ENCODE data around the gene COL20A1.

Gene COL20A1

DNA sequence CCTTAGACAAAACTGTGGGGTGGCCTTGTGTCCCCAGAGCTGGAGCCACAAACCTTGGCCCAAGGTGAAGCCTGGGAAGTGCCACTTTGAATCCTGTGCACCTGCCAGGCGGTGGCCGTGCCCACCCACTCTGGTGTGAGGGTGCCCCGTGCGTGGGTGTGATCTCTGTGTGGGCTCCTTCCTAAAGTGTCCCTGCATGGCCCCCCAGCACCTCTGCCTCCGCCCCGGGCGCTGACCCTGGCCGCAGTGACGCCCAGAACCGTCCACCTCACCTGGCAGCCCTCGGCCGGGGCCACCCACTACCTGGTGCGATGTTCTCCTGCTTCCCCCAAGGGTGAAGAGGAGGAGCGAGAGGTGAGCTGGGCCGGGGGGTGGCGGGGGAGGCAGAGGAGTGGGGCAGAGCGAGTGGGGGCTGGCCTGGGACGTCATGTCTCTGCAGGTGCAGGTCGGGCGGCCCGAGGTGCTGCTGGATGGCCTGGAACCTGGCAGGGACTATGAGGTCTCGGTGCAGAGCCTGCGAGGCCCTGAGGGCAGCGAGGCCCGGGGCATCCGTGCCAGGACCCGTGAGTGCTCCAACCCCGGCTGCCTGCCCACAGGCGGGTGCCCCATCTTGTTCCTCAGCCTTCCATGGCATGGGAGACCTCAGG is 18.3 kb downstream of the COL20A1 start:
- no peak for DNase-seq

DNA sequence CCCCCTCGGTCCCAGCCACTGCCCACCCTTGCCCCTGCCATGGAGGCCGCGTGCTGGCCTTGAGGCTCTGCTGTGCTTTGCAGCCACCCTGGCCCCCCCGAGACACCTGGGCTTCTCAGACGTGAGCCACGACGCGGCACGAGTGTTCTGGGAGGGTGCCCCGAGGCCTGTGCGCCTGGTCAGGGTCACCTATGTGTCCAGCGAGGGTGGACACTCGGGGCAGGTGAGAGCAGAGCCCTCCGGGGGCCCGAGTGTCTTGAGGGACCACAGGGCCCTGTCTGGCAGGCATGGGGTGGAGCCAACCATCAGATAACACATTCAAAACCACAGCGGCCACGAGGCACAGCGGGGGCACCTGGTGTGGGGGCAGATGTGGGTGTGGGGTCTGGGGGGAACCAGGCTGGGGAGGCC is 18.9 kb downstream of the COL20A1 start:
- no peak for DNase-seq

DNA sequence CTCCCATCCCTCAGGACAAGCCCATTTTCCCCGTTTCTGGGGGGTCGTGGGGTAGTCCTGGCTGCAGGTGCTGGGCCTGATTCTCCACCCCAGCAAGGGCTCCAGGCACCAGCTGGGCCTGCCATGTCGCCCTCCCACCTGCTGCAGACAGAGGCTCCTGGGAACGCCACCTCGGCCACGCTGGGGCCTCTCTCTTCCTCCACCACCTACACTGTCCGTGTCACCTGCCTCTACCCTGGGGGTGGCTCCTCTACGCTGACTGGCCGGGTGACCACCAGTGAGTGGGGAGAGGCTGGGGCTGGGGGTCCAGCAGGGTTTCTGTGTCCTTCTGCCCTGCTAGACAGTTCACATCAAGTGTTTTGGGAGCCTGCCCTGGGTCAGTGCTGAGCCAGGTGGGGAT is 19.3 kb downstream of the COL20A1 start:
- no peak for DNase-seq

DNA sequence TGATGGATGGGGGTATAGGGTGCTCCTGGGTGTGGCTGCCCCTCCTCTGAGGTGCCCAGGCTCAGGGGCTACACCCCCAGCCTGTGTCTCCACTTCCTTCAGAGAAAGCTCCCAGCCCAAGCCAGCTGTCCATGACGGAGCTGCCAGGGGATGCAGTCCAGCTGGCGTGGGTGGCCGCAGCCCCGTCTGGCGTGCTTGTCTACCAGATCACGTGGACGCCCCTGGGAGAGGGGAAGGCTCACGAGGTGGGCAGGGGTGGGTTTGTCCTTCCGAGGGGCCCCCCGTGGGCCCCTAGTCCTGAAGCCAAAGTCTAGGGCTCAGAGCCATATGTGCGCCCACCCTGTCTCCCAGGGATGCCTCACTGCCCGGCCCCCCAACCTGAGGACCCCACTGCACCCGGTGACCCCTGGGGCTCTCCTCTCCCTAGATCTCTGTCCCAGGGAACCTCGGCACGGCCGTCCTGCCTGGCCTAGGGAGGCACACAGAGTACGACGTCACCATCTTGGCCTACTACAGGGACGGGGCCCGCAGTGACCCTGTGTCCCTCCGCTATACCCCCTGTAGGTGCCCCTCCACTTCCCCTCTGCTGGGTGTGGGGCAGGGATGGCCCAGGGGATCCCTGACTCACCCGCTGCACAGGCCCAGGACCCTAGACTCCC is 19.8 kb downstream of the COL20A1 start:
- DNase-seq, result no peak

DNA sequence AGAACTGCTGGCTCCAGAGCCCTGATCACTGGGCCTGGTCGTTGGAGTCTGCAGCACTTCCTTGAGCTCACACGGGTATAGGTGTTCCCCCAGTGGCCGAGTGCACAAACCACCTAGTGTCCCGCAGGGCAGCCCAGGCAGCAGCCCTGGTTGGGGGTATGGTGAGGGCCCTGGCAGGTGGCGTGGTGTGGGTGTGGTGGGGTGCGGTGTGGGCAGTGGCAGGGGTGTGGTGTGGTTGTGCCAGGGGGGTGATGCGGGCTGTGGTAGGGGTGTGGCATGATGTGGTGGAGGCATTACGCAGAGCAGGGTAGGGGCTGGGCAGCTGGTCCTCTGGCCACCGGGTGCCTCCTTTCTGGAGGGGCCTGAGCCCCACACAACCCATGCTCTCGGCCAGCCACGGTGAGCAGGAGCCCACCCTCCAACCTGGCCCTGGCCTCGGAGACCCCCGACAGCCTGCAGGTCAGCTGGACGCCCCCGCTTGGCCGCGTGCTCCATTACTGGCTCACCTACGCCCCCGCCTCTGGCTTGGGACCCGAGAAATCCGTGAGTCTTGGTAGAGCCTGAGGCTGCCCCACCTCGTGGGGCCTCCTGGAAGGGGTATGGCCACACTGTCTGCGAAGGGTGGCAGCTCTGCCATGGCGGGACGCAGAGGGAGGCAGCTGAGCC is 20.5 kb downstream of the COL20A1 start:
- no peak for DNase-seq

DNA sequence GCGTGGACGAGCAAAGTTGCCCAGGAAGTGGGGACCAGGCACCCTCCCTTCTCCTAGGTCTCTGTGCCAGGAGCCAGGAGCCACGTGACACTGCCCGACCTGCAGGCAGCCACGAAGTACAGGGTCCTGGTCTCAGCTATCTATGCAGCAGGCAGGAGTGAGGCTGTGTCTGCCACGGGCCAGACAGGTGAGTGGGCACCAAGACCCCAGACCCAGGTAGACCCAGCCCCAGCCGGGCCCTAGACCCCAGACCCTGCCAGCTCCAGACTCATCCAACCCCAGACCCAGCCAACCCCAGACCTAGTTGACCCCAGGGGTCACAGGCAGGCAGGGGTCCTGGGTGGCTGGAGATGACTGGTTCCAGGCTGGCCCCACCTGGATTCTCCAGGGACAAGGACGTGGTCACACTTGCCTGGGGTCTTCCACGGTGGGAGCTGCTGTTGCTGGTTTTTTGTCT is 21.1 kb downstream of the COL20A1 start:
- DNase-seq, result no peak

DNA sequence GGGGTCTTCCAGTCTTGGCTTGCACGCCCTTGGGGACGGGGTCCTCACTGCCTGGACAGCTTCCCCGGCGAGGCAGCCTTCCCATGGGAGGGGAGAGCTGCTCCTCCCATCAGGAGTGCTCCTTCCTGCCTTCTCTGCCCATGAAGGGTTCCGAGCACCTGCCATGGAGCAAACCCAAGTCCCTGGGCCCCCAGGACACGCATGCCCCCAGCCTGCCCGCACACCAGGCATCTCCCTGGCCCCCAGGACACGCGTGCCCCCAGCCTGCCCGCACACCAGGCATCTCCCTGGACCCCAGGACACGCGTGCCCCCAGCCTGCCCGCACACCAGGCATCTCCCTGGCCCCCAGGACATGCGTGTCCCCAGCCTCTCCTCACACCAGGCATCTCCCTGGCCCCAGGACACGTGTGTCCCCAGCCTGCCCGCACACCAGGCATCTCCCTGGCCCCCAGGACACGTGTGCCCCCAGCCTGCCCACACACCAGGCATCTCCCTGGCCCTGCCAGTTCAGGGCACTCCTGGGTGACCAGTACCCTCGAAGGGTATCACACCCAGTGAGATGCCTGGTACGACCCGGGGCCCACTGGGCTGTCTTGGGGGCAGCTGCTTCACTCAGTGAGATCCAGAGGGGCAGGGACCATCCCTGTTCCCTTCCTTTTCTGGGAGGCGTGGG is 21.7 kb downstream of the COL20A1 start:
- DNase-seq, result no peak

DNA sequence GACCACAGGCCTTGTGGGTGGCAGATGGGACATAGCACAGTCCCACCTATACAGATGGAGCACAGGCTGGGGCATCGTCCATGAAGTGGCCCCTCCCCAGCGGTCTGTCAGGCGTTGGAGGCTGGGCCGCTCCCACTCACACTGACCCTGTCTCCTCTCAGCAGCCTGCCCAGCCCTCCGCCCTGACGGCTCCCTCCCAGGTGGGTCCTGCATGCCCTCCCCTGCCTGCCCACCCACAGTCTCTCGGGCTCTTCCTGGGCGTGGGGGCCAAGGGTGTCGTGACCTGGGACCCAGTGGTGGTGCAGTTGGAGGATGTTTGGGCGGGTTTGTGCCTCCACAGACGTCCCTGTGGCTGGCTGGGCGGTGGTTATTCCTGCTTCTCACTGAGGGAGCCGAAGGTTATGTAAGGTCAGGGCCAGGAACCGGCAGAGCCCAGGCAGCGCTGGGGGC is 22.3 kb downstream of the COL20A1 start:
- no peak for DNase-seq

DNA sequence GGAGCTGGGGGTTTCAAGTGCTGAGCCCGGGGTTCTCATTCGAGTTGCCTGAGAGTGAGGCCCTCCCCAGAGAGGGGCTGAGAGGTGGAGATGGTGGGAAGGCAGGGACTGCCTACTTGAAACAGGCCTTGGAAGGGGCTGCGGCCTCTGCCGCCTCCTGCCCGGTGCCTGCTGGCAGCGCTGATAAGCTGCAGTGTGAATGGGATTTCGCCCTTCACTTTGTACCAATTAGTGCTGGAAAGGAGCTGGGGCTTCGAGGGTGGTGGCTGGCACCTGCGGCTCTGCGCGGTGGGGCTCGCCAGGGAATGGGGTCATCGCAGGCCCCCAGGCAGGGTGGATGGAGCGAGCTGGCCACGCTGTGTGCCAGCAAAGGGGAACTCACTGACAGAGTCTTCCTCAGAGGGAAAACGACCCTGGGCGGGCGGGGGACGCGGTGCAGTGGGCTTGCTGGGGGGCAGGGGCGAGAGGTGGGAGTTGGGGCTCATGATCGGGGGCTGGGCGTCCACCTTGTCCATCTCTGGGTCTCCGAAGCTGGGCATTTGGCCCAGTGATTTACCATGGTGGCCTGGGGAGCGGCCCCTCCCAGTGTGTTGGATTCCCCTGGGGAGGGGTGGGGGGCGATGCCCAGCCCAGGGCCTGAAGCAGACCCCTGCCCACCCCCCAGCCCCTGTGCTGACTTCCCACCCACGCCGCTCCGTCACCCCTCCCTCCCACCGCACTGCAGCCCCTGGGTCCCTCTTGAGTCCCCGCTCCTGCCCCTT is 22.9 kb downstream of the COL20A1 start:
- DNase-seq, result no peak

DNA sequence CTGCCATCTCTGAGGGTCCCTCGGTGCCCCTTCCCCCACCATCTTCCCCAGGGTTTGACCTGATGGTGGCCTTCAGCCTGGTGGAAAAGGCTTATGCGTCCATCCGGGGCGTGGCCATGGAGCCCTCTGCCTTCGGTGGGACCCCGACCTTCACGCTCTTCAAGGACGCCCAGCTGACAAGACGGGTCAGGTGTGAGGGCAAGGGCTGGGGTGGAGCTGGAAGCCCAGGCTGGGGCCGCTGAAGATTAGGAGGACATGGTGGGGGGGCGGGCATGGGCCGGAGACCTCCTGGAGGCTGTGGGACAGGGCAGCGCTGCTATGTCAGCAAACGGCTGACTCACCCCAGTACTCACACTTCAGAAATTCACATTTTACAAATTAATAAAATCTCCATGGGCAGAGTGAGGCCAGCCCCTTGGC is 23.5 kb downstream of the COL20A1 start:
- DNase-seq, result no peak

DNA sequence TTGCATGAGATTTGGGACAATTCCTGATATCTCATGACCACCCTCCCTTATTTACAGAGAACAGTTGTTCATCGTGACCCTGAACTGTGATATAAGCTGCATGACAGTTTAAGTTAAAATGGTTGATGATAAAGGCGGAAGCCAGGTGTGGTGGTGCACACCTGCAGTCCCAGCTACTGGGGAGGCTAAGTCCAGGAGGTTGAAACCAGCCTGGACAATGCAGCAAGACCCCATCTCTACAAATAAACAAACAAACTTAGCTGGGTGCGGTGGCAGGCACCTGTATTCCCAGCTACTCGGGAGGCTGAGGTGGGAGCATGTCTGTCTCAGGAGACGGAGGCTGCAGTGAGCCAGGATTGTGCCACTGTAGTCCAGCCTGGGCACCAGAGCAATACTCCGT is 24.1 kb downstream of the COL20A1 start:
- DNase-seq, result no peak

DNA sequence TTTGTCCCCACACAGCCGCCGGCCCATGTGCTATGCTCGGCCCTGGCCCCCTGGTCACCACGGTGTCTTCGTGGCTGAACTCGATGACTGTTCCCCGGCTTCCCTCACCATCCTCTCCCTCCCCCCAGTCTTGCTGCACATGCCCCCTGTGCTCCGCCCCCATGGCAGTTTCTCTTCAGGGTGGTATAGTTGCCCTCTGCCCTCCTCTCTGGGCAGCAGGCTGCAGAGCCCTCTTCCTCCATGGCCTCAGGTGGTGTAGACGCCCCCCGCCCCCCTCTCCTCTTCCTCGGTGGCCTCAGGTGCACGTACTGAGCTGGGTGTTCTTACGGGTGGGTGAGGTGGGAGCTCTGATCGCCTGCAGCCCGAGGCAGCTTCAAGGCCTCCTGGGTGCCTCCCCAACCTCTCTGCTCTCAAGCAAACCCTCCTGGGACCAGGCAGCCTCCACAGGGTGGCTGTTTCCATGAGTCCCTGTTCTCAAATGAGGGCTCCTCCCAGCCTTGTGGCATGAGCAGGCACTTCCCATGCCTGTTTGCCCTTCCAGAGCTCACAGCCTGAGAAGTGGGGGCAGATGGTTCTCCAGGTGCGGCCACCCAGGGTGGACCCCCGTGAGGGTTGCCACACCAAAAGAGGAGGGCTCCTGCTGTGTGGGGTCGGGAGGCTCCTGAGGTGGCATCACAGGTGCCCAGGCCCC is 24.8 kb downstream of the COL20A1 start:
- no peak for DNase-seq

DNA sequence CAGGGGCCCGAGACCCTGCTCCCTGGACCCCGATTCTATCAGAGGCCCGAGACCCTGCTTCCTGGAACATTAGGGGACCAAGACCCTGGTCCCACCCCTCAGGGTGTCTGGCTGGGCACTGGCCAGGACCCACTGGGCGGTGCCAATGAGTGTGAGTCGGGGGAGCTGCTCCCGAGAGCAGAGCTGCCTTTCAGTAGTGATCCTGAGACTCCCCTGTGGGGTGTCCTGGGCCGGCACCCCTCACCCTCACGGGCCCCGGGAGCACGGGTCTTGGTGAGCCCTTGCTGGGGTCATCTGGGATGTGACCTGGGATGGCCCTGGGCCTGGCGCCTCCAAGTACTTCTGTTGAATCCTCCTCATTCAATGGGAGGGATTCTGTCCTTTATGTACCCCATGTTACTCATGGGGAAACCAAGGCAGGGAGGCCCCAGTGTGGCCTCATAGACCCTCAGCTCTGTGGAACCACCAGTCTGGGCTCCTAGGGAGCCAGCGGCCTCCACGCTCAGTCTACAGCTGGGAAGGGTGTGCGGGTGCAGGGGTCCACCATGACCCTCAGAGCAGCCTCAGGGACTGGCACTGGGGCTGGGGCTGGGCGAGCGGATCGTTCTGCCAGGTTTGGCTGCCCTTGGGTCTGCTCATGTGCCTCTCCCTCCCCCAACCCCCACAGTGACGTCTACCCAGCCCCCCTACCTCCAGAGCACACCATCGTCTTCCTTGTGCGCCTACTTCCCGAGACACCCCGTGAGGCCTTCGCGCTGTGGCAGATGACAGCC is 25.6 kb downstream of the COL20A1 start:
- DNase-seq, result no peak

DNA sequence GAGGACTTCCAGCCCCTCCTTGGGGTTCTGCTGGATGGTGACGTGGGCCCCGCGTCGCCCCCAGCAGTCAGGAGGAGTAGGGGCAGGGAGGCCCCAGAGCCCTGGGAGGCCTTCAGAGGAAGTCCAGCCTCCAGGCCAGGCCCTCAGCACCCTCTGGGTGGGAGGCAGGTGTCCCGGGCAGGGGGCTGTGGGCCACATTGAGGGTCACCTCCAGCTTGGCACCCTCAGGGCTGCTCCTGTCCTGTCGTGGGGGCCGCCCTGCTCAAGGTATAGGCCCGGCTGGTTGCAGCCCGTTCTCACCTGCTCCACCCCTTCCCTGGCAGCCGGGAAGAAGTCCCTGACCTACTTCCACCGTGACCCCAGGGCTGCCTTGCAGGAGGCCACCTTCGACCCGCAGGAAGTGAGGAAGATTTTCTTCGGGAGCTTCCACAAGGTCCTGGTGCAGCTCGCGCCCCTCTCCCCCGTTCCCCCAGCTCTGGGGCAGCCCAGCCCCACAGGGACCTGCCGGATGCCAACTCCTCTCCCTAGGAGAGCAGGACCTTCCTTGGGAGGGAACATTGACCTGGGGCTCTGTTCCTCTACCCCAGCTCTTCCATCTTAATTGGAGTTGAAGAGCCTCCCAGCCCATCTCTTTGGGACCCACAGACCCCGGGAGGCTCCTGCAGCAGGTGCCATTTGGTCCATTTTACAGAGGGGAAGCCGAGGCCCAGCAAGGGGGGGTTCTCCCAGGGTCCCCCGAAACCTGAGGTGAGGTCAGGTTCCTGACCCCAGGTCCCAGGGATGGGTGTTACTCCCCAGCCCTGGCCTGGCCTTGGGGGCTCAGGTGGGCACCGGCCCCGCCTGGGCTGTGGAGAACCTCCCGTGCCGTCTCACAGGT is 26.4 kb downstream of the COL20A1 start:
- no peak for DNase-seq

DNA sequence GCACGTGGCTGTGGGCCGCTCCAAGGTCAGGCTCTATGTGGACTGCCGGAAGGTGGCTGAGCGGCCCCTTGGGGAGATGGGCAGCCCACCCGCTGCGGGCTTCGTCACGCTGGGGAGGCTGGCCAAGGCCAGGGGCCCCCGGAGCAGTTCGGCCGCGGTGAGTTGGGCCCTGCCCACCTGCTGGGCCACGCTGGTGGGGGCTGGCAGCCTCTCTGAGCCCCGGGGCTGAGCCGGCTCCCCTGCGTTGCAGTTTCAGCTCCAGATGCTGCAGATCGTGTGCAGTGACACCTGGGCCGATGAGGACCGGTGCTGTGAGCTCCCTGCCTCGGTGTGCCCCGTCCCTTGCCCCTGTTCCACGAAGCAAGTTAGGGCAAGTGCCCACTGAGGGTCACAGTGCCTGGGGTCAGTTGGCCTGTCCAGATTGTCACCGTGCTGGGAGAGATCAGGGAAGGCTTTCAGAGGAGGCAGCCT is 27.1 kb downstream of the COL20A1 start:
- DNase-seq, result no peak

DNA sequence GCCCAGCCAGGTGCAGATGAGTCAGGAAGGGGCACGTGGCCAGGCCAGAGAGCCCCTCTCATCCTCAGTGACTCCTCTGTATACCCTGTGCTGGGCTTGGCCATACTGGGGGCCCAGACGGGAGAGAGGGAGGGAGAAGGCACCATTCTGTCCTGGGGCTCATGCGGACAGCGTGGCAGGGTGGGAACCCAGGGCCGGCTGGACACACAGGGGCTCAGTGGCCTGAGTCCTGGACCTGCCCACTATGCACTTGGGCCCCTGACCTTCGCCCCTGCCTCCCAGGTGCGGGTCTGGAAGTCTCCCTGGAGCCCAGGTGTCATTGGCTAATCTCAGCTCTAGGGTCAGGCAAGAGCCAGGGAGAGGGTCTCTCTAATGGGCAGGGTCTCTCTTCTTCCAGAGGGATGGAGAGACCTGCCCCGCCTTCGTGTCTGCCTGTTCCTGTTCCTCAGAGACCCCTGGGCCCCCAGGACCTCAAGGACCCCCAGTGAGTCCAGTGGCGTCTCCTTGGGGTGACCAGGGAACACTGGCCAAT is 27.7 kb downstream of the COL20A1 start:
- no peak for DNase-seq

DNA sequence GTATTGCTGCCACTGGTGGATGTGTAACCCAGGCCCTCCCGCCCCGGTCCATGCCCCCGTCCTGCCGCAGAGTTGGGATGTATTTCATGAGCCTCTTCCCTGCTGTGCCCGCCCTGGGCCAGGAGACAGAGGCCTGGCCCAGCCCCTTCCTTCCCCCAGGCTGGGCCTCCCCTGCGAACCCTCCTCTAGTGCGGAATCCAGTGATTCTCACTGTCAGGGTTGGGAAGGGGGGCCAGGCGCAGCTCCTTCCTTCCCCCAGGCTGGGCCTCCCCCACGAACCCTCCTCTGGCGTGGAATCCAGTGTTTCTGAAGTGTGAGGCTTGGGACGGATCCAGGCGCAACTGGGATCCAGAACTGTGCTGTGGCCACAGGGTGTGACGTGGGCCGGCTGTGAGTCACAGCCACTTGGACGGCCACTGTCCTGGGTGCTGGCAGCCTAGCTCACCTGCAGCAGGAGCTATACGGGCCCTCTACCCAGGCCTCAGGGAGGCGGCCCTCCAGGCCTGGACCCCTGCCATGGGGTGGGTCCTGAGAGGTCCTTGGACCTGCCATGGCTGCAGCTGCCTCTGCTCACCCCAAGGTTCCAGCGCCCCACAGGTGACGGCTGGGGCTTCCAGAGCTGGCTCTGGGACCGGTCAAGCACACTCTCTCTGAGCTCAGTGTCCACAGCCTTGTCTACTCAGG is 28.3 kb downstream of the COL20A1 start:
- DNase-seq, result no peak

DNA sequence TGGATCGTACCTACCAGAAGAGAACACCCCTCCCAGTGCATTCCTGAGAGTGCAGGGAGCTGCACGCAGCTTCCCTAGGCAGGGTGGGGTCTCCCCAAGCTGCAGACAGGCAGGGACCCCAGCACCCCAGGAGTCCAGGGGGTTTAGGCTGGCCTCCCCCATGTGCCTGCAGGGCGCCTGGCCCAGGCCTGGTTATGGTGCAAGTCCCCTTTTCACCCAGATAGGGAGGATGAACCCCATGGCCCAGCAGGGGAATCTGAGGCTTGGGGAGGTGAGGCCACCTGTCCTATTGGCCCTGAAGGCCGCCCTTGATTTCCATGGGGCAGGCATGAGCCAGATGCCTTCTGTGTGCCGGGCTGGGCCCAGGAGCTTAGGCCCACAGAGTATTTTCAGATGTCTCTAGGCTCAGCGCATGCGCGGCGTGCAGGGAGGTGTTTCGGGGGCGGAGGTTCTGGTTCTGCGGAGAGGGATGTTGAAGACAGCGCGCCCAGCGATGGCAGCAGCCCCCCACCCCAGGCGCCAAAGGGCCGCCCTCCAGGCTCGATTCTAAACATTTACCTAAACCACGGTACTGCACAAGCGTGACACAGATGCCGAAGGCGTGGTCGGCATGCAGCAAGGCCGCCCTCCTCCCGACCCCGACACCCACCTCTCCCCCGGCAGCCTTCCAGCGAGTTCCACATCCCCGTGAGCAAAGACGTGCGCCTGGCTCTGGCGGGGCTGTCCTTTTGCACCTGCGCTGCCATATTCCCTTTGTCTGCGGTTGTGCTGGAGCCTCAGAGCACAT is 29.4 kb downstream of the COL20A1 start:
- DNase-seq, result no peak

DNA sequence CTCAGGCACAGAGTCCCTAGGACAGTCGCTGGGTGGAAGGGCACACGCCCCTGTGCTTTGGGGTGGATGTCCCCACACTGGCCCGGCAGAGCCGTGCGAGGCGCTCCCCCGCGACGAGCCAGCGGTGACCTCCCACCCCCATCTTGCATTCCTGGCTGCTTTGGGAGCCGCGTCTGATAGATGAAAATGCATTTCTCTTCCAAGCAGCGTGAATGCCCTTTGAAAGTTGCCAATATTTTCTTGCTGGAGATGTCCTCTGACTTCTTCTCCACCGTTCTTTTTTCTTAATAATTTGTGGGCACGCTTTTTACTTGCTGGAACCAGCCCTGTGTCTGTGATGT is 29.9 kb downstream of the COL20A1 start:
- DNase-seq, result no peak
